GM10266 (cell line): ENCODE results near the gene EFNA1.

Source experiments
- DNase-seq: peaks from one replicate; pipeline ENCODE4 v3.0.0; 2012; ENCODE audit errors: extremely low spot score
- TF ChIP-seq, protein P1 (sequence below): IDR thresholded peaks from 2 replicates; pipeline ENCODE4 v1.5.1; 2012; ENCODE audit warnings: mild to moderate bottlenecking, low read depth; ENCODE audit not compliant: control insufficient read depth, insufficient read depth; ENCODE audit errors: missing control alignments

Gene EFNA1

DNA sequence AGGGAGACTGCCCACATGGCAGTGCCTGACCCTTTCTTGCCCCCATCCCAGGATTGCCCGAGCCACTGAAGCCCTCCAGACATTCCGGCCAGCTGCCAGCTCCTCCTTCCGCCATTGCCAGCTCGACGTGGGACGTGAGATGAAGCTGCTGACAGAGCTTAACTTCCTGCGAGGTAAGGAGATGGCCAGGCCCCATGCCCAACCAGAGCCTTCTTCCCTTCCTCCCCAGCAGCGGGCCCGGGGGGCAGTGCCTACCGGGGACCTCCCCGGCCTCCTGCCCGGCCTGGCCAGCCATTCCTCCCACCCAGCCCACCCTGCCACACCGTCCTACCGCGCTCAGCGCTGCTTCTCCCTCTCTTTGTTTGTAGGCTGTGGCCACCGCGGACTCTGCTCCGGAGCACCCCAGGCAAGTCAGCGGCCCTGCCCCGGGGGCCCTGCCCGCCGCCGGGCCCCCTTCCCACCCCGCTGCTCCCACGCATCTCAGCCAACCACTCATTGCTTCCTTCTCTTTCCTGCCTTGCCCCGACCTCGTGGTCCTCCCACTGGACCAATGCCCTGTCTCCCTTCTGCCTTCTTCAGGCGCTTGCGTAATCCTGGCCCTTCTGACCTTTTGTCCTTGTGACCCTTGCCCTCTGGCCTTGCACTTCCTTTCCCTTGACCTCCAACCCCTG, 50.9 kb downstream of the EFNA1 start:
- TF ChIP-seq, protein P1, sequence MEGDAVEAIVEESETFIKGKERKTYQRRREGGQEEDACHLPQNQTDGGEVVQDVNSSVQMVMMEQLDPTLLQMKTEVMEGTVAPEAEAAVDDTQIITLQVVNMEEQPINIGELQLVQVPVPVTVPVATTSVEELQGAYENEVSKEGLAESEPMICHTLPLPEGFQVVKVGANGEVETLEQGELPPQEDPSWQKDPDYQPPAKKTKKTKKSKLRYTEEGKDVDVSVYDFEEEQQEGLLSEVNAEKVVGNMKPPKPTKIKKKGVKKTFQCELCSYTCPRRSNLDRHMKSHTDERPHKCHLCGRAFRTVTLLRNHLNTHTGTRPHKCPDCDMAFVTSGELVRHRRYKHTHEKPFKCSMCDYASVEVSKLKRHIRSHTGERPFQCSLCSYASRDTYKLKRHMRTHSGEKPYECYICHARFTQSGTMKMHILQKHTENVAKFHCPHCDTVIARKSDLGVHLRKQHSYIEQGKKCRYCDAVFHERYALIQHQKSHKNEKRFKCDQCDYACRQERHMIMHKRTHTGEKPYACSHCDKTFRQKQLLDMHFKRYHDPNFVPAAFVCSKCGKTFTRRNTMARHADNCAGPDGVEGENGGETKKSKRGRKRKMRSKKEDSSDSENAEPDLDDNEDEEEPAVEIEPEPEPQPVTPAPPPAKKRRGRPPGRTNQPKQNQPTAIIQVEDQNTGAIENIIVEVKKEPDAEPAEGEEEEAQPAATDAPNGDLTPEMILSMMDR, result no peak
- no peak for DNase-seq

DNA sequence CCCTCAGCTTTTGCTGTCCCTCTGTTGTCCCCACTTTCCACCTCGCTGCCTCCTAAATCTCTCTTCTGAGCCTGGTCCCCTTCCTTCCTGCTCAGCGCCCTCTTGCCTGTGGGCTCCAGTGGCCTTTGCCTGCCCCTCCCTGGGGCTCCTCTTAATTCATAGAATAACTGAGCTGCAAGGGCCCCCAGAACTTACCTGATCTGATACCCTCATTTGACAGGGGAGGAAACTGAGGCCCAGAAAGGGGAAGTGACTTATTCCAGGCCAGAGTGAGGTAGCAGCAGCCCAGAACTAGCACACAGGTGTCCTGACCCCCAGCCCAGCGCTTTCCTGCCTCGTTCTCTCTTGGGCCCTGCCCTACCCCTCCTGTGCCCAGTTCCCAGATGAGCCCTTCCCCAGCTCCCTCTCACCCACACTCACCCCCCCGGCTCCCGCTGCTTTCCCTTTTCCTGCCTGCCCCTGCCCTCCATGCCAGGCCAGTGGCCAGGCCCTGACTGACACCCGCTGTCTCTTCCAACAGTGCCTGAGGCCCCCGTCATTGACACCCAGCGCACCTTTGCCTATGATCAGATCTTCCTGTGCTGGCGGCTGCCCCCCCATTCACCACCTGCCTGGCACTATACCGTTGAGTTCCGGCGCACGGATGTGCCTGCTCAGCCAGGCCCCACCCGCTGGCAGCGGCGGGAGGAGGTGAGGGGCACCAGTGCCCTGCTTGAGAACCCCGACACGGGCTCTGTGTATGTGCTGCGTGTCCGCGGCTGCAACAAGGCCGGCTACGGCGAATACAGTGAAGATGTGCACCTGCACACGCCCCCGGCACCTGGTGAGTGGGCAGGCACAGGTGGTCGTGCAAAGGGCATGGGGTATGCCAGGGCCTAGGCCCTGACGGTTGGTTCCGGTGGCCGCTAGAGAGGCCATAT, 51.7 kb downstream of the EFNA1 start:
- DNase-seq, result no peak
- TF ChIP-seq, protein P1, result no peak

DNA sequence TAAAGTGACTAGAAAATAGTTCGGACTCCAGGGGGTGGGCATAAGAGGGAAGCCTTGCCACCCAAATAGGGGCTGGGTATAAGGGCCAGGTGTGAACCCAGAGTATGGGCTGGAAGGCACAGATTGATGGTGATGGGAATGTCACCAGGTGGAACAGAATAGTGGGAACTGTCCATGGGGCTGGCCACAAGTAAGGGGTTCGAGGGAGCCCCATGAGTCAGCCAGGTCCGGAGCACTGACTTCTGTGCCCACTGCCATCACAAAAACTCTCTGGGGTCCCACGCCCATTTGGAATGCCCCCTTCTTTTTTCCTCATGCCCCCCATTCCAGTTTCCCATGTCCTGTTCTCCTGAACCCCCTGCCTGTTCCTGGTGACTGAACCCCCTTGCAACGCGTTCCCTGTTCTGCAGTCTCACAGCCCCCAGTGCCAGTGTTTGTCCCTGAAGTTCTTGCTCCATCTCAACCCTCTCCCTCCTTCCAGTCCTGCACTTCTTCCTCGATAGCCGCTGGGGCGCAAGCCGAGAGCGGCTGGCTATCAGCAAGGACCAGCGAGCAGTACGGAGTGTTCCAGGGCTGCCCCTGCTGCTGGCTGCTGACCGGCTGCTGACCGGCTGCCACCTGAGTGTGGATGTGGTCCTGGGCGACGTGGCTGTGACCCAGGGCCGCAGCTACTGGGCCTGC, 53.8 kb downstream of the EFNA1 start:
- no peak for DNase-seq
- TF ChIP-seq, protein P1, result no peak

DNA sequence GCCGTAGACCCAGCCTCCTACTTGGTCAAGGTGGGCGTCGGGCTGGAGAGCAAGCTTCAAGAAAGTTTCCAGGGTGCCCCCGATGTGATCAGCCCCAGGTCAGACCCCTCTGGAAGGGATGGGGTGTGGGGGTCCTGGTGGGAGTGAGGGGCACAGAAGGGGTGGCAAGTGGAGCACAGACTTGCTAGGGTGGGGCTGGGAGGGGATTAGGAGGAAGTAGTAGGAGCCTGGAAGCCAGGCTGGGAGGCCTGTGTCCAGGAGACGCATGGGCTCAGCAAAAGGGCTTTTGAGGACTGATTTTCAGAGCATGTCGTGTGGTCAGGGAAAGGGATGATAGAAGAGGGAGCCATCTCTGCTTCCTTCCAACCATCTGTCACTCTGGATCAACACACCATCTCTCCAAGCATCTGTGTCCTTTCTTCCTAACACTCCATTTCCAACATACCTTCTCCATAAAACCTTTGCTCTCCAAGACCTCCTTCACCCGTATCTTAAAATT, 54.4 kb downstream of the EFNA1 start:
- TF ChIP-seq, protein P1, result no peak
- no peak for DNase-seq

DNA sequence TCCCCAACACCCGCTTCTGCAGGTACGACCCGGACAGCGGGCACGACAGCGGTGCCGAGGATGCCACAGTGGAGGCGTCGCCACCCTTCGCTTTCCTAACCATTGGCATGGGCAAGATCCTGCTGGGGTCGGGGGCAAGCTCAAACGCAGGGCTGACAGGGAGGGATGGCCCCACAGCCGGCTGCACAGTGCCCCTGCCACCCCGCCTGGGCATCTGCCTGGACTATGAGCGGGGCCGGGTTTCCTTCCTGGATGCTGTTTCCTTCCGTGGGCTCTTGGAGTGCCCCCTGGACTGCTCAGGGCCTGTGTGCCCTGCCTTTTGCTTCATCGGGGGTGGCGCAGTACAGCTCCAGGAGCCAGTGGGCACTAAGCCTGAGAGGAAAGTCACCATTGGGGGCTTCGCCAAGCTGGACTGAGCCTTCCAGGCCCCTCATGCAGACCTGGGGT, 56.1 kb downstream of the EFNA1 start:
- DNase-seq, result no peak
- TF ChIP-seq, protein P1, result no peak

DNA sequence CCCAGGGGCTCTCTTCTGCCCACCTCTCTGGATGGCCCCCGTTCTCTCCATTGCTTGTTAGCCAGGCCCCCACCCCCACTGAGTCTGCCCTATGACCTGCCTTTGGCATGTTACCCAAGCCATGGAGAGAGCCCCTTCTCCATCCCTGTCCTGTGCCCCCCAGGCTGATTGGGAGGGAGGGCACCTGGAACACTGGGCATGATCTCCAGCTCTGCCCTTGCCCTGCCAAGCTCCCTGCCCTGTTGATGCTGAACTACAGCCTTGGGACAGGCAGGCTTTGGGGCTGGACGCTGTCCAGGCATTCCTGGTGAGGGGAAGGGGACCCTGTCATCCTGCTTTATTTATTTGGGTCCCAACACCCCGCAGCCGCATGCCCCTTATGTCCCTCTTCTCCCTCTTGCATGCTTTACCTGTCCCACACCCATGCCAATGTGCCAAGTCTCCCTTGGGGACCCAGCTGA, 56.7 kb downstream of the EFNA1 start:
- no peak for DNase-seq
- TF ChIP-seq, protein P1, result no peak
